Gastroesophageal sphincter (tissue), 4 donors: ENCODE results near the gene APLN. TPM values are rescaled to one million over a fixed set of nuclear protein-coding genes. Genes with fewer than 3 reads are reported as not detected.

Experiments used
- ATAC-seq: fragments of 150-250 bp; one replicate; pipeline ENCODE4 v1.9.1; 2016; ENCODE audit warnings: mild to moderate bottlenecking, moderate library complexity
- H3K27ac ChIP-seq, 4 donors: fragments of 200-600 bp; sonication (generic) in 3 of 4; 1 replicate in 3 of 4; 2 replicates in 1 of 4; pipeline ENCODE4 v1.5.1; 2016 to 2019
- H3K27me3 ChIP-seq: fragments of 200-600 bp; sonication (generic); one replicate; pipeline ENCODE4 v1.5.1; 2019
- H3K36me3 ChIP-seq, 2 donors: fragments of 200-600 bp; sonication (generic); one replicate each; pipeline ENCODE4 v1.5.1; 2019; ENCODE audit warnings: control low read depth in 1 of 2
- H3K4me1 ChIP-seq, 3 donors: fragments of 200-600 bp; sonication (generic); 1 replicate in 2 of 3; 2 replicates in 1 of 3; pipeline ENCODE4 v1.5.1; 2016 to 2019; ENCODE audit warnings: control low read depth in 2 of 3
- H3K4me3 ChIP-seq, 2 donors: fragments of 200-600 bp; sonication (generic); one replicate each; pipeline ENCODE4 v1.5.1; 2019; ENCODE audit warnings: mild to moderate bottlenecking in 1 of 2, moderate library complexity in 1 of 2
- H3K9me3 ChIP-seq, 3 donors: fragments of 200-600 bp; sonication (generic); one replicate each; pipeline ENCODE4 v1.5.1; 2017 to 2019; ENCODE audit warnings: control low read depth in 2 of 3
- CTCF ChIP-seq, 4 experiments: fragments of 200-600 bp in 2 of 4; fragments of 450-650 bp in 2 of 4; sonication (generic) in 1 of 4; IDR thresholded peaks; one replicate each; pipeline ENCODE4 v1.5.1; 2017 to 2019; ENCODE audit warnings: antibody characterized with exemption in 4 of 4, mild to moderate bottlenecking in 2 of 4, moderate library complexity in 2 of 4
- EP300 ChIP-seq: sonication (generic); formaldehyde crosslinking; IDR thresholded peaks from one replicate; pipeline ENCODE4 v1.6.1; 2017; ENCODE audit warnings: antibody characterized with exemption, mild to moderate bottlenecking
- POLR2A ChIP-seq, 2 donors: fragments of 450-650 bp; IDR thresholded peaks; one replicate each; pipeline ENCODE4 v1.6.1; 2017; ENCODE audit warnings: antibody characterized with exemption in 2 of 2, mild to moderate bottlenecking in 2 of 2, moderate library complexity in 1 of 2
- POLR2AphosphoS5 ChIP-seq: sonication (generic); formaldehyde crosslinking; IDR thresholded peaks from one replicate; pipeline ENCODE4 v1.6.1; 2017; ENCODE audit warnings: antibody characterized with exemption
- WGBS, 2 donors: methylation state at CpG; one replicate each; pipeline ENCODE4 v1.1.5; 2018; ENCODE audit warnings: low coverage in 1 of 2; 5-methylcytosine and 5-hydroxymethylcytosine counted together
- total RNA-seq, 4 donors: library from RNA; depleted of rRNA; stranded (reverse); fragments of >200 nt; gene quantifications; one replicate each; pipeline ENCODE4 v1.1.0, GENCODE V29; 2016

The APLN gene
- total RNA-seq, 4 donors from 2014 or later: 0.78 to 2.3 (median 1.2) TPM

DNA sequence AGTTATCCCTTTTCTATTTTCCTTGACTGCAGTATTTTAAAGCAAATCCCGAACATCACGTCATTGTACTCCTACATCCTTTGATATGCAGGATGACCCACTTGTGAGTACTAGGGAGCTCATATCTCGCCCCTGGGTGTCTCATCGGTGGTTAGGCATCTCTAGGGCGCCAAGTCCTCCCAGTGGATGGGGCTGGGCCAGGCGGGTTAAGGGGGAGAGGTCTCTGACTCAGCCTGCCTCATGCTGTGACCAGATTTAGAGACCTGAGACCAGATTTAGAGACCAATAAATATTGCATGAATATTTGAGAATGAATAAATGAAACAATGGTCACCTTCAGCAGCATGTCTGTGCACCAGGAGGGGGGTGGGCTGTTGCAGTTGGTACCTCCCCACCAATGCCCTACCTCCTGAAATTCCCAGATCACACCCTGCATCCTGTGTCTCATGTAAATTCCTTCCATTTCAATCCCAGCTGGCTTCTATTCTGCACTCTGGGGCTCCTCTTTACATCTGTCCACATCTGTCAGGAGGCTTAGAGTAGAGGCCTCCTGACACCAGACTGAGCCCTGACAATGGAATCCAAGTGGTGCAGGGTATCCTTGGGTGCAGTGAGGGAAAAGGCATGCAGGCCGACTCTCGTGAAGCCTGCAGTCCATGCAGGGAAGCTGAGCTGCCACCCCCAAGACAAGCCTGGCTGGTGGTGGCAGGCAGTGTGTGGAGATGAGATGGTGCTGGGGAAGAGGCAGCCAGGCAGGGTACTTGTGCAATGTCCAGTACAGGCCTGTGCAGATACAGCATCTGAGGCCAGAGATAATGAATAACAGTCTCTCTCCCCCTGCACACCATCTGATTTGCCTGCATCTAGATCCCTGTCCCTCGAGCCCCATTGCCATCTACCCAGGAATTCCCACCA lies 5.2 kb downstream of the APLN start:
- Histone ChIP-seq H3K4me1 (peaks cover 0 to 15% (median 6%) of the 10 kb centered on the region in 3 donors), H3K27ac (no peak overlapping the region), H3K9me3 (no peaks in the 10 kb centered on the region), H3K36me3 (no peaks in the 10 kb centered on the region), H3K4me3 (no peak overlapping the region), H3K27me3 (no peaks in the 10 kb centered on the region)
- 83% methylated on average over 3 of the region's 9 CpGs; no CpG with 5 or more reads in 1 of the 2 donors for WGBS, 2 donors
- TF ChIP-seq EP300: no peak
- no peak for TF ChIP-seq POLR2A (IDR thresholded peaks at IDR 0.05)
- no peak for TF ChIP-seq POLR2AphosphoS5
- TF ChIP-seq CTCF (IDR thresholded peaks at IDR 0.05): no peak
- ATAC-seq: no peak

DNA sequence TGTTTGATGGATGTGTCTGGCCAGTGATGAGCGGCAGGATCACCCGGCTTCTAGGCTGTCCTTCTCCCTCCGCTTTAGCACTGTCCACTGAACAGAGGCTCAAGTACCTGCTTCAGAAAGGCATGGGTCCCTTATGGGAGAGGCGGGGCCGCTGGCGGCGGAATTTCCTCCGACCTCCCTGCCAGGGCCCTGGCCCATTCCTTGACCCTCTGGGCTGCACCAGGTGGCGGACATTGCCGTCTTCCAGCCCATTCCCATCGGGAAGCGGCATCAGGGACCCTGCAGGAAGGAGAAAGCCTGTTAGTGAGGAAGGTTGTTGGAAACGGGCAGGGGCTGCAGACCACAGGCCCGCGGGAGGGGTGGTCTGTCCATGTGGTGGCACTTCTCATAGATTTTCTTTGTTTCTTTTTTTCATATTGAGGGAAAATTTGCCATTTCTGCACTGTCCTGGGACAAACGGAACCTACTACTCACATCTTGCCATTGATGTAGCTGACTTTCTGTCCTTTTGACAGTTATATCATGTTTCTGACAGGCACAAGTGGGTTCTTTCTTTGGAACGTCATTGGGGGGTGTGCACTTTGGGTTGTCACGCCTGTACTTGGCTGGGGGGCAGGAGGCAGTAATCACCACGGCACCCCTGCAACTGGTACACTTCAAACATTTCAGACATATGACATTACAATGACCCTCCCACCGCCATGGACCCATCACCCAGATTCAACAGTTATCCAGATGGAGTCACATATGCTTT lies 6.1 kb downstream of the APLN start:
- no peak overlapping the region for H3K4me3 ChIP-seq
- H3K27ac ChIP-seq: no peak overlapping the region
- peaks cover 0 to 8% (median 1%) of the 10 kb centered on the region in 3 donors for H3K4me1 ChIP-seq
- no peak for ATAC-seq
- H3K36me3 ChIP-seq: no peaks in the 10 kb centered on the region
- TF ChIP-seq POLR2A (IDR thresholded peaks at IDR 0.05): no peak
- WGBS, 2 donors: 65 to 95% methylated on average over 6 to 7 of the region's 20 CpGs
- no peaks in the 10 kb centered on the region for H3K9me3 ChIP-seq
- no peaks in the 10 kb centered on the region for H3K27me3 ChIP-seq

GRCh38 chrX:129647418-129648410 lies 7.0 kb downstream of the APLN start:
- Histone ChIP-seq H3K4me1 (no peaks in the 10 kb centered on the region), H3K27ac (no peak overlapping the region), H3K27me3 (no peaks in the 10 kb centered on the region), H3K9me3 (no peaks in the 10 kb centered on the region), H3K36me3 (no peaks in the 10 kb centered on the region), H3K4me3 (no peak overlapping the region)
- 80 to 90% methylated on average over 2 of the region's 14 CpGs for WGBS, 2 donors
- ATAC-seq: no peak
- TF ChIP-seq POLR2AphosphoS5: no peak
- no peak for TF ChIP-seq EP300
- TF ChIP-seq CTCF (IDR thresholded peaks at IDR 0.05): no peak
- TF ChIP-seq POLR2A (IDR thresholded peaks at IDR 0.05): no peak

- WGBS, 2 donors: 75% methylated on average over 4 of the region's 13 CpGs; no CpG with 5 or more reads in 1 of the 2 donors
- H3K4me1 ChIP-seq: no peaks in the 10 kb centered on the region
- H3K36me3 ChIP-seq: no peaks in the 10 kb centered on the region
- TF ChIP-seq POLR2A (IDR thresholded peaks at IDR 0.05) (no peak), CTCF (IDR thresholded peaks at IDR 0.05) (no peak), POLR2AphosphoS5 (no peak), EP300 (no peak)
- no peak overlapping the region for H3K27ac ChIP-seq
- H3K4me3 ChIP-seq: no peak overlapping the region
- H3K9me3 ChIP-seq: no peaks in the 10 kb centered on the region
- no peaks in the 10 kb centered on the region for H3K27me3 ChIP-seq
- ATAC-seq: no peak
These were observed 8.0 kb downstream of the APLN start for GRCh38 chrX:129646566-129647417.
